ENCODE data around the gene GAB3.
"Not testable (repeated sequence)": the region's sequence is repeated elsewhere in the genome, so short reads cannot be mapped to it uniquely, and the experiment has no call there.

GAB3 gene

DNA sequence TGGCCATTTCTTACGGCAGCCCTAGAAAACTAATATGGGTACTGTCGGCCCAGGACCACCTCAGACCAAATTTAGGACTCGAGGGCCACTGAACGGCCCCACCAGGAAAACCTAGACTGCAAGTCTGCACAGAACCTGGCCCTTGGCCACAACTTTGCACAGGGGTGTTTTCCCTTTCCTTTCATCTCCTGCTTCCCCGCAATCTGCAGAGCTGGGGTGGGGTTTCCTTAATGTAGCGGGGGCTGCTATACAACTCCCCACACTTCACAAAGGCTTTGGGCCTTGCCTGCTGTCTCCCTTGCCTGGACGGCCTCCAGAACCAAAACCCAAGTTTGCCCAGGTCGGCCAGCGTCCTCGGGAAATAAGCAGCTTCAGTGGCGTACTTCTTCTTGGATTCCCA, 119.9 kb downstream of the GAB3 start:
- H3K4me3 ChIP-seq (replicated peaks in 1 of 2; ENCODE audit: low read depth in 2 of 2, low read length in 2 of 2); DNase-seq (ENCODE audit: low read depth in 2 of 2): not testable (repeated sequence)

DNA sequence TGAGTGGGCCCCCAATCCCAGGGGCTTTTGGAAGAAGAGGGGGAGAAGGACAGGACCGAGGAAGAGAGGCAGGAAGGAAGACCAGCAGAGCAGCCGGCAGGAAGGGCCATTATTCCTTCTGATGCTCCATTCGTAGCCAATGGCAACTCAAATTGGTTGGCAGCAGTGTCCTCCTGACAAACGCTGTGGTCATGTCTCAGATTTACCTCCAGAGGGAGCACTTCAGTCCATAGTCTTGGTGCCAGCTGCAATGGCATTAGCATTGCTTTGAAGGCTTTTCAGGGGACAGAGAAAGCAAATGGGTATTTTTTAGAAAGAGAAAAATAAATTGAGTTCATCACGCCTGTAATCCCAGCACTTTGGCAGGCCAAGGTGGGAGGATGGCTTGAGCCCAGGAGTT, 121.9 kb downstream of the GAB3 start:
- not testable (repeated sequence) for H3K4me3 ChIP-seq (replicated peaks in 1 of 2; ENCODE audit: low read depth in 2 of 2, low read length in 2 of 2); DNase-seq (ENCODE audit: low read depth in 2 of 2)

All from cardiac fibroblast (primary cell).